Measurements from ENCODE around the gene SRSF8. TPM values are rescaled to one million over a fixed set of nuclear protein-coding genes. Genes with fewer than 3 reads are reported as not detected.

SRSF8 gene
- total and polyA plus RNA-seq, 2 of the 4 experiments (the other 2 are of a cell fraction), result 3.4 to 14.3 TPM

- no peak for TF ChIP-seq USF2 (IDR thresholded peaks at IDR 0.05; ENCODE audit: low read depth, low read length)
These were observed 26.0 kb downstream of the SRSF8 start (continued) for GRCh38 chr11:95092549-95093324.

GRCh38 chr11:95093548-95093947 is 26.8 kb downstream of the SRSF8 start:
- Histone ChIP-seq H4K5ac (ENCODE audit: low read depth, low read length) (no peak overlapping the region), H3K27ac (ENCODE audit: insufficient read depth, low read length) (no peak overlapping the region), H2BK15ac (ENCODE audit: low read depth, low read length) (no peak overlapping the region), H3K4me1 (ENCODE audit: control insufficient read depth, insufficient read depth, low read length) (peaks cover 6% of the 10 kb centered on the region), H3K9me1 (ENCODE audit: insufficient read depth, low read length) (peaks cover 11% of the 10 kb centered on the region; the same call in 1 of the 2 replicates), H3K4me2 (ENCODE audit: low read depth, low read length) (no peak overlapping the region), H3K56ac (ENCODE audit: extremely low read depth, insufficient read depth, low read length) (no peak overlapping the region), H3K18ac (ENCODE audit: low read depth, low read length) (no peak overlapping the region), H2BK5ac (ENCODE audit: low read depth, low read length, poor library complexity, severe bottlenecking) (no peak overlapping the region), H3K9ac (ENCODE audit: low read depth, low read length) (no peak overlapping the region), H3K4ac (ENCODE audit: low read depth, low read length) (no peak overlapping the region), H4K8ac (ENCODE audit: low read depth in 2 of 2, low read length in 2 of 2) (no peak overlapping the region), H4K20me1 (ENCODE audit: insufficient read depth, low read length) (no peaks in the 10 kb centered on the region), H2AK5ac (ENCODE audit: low read depth, low read length) (no peak overlapping the region), H2BK20ac (ENCODE audit: low read depth, low read length) (no peak overlapping the region), H4K91ac (ENCODE audit: insufficient read depth, low read depth, low read length) (no peak overlapping the region), H3K23ac (ENCODE audit: low read depth, low read length) (no peak overlapping the region), H2BK120ac (ENCODE audit: low read depth, low read length) (no peak overlapping the region), H3K14ac (replicated peaks; ENCODE audit: low read depth, low read length) (no peak overlapping the region), H3K79me1 (ENCODE audit: low read depth in 1 of 2, low read length in 2 of 2) (peaks cover 4 to 6% of the 10 kb centered on the region in 2 experiments; a peak in 3 of 4 replicates), H3K9me3 (ENCODE audit: control insufficient read depth, insufficient read depth, low read length) (no peaks in the 10 kb centered on the region), H2AFZ (replicated peaks; ENCODE audit: low read length, poor library complexity) (no peak overlapping the region), H2AK9ac (replicated peaks; ENCODE audit: low read depth, low read length, poor library complexity) (no peak overlapping the region), H3K27me3 (ENCODE audit: control insufficient read depth, insufficient read depth, low read length) (no peaks in the 10 kb centered on the region), H3K4me3 (ENCODE audit: insufficient read depth, low read depth, low read length) (no peak overlapping the region), H3K36me3 (ENCODE audit: control insufficient read depth, insufficient read depth, low read length) (no peaks in the 10 kb centered on the region)
- intact Hi-C loops (cut with micrococcal nuclease), result no loop called here
- DNase-seq, result no peak
- no peak for ATAC-seq (ENCODE audit: low read depth)
- in situ Hi-C loops (cut with MboI; ENCODE audit: low sequenced_read_pairs), result no loop called here
- TF ChIP-seq ELK1 (IDR thresholded peaks at IDR 0.05; ENCODE audit: borderline replicate concordance, low read depth, low read length) (no peak), MAFK (IDR thresholded peaks at IDR 0.05; ENCODE audit: low read depth, low read length) (no peak), CTCF (conservative IDR thresholded peaks at IDR 0.05; ENCODE audit: low read depth, low read length) (no peak), FOS (IDR thresholded peaks at IDR 0.05; ENCODE audit: low read depth, low read length) (no peak), RCOR1 (IDR thresholded peaks at IDR 0.05; ENCODE audit: insufficient replicate concordance, low read length) (no peak), RFX5 (IDR thresholded peaks at IDR 0.05; ENCODE audit: low read depth, low read length) (no peak), MXI1 (IDR thresholded peaks at IDR 0.05; ENCODE audit: borderline replicate concordance, low read depth, low read length) (no peak)
- CTCF ChIA-PET, result interaction anchor here (0.6 kb wide), 1 partner anchor 11 kb away, joined by 4 read pairs; no protein-coding TSS in a partner anchor
- dilution Hi-C loops (cut with HindIII; ENCODE audit: low sequenced_read_pairs, unreplicated experiment), result no loop called here
- POLR2A ChIA-PET (ENCODE audit: unreplicated experiment), result no interaction called here
- no TSS peak for BruUV-seq (replicated peaks)
- WGBS, 2 experiments (ENCODE audit: extremely low coverage in 2 of 2, insufficient read length in 1 of 2), result no CpG with 5 or more reads among the region's 3 CpGs
